IMR-90 (cell line): ENCODE results near the gene TRAF6. TPM values are rescaled to one million over a fixed set of nuclear protein-coding genes. Genes with fewer than 3 reads are reported as not detected.

Experiments used
- ATAC-seq: fragments of 200-7000 bp; cut with Tn5 transposase; 2 replicates; pipeline ENCODE4 v1.9.1; 2020; ENCODE audit warnings: low read depth, mild to moderate bottlenecking, moderate library complexity
- BruUV-seq: library from RNA; stranded (reverse); fragments of 400-500 nt; replicated peaks from 2 replicates; lab custom pipeline; 2021; lab: Mats Ljungman, UMichigan
- CTCF ChIA-PET: fragments of 300-600 bp; formaldehyde crosslinking; extraction: SDS; loops from one replicate; lab custom pipeline; 2021; ENCODE audit warnings: antibody characterized with exemption; lab: Yijun Ruan, JAX
- POLR2A ChIA-PET: fragments of 300-600 bp; sonication (Branson Sonifier 250); formaldehyde crosslinking; loops from one replicate; lab custom pipeline; 2022; ENCODE audit warnings: antibody characterized with exemption; ENCODE audit not compliant: unreplicated experiment; lab: Charles Lee
- DNase-seq: peaks from one replicate; pipeline ENCODE4 v3.0.0; 2013
- H2AFZ ChIP-seq: replicated peaks from 2 replicates; pipeline ENCODE3; 2013; ENCODE audit warnings: low read length, mild to moderate bottlenecking; ENCODE audit not compliant: poor library complexity
- H2AK5ac ChIP-seq: 2 replicates; pipeline ENCODE4 v1.6.1; 2013; ENCODE audit warnings: low read depth, low read length, inconsistent platforms
- H2AK9ac ChIP-seq: replicated peaks from 2 replicates; pipeline ENCODE3; 2013; ENCODE audit warnings: mild to moderate bottlenecking, low read depth, low read length, moderate library complexity; ENCODE audit not compliant: poor library complexity
- H2BK120ac ChIP-seq: 2 replicates; pipeline ENCODE4 v1.6.1; 2013; ENCODE audit warnings: low read depth, low read length, inconsistent platforms
- H2BK15ac ChIP-seq: 3 replicates; pipeline ENCODE4 v1.6.1; 2013; ENCODE audit warnings: low read depth, low read length, inconsistent platforms
- H2BK20ac ChIP-seq: 2 replicates; pipeline ENCODE4 v1.6.1; 2013; ENCODE audit warnings: low read depth, mild to moderate bottlenecking, inconsistent platforms, low read length, moderate library complexity
- H2BK5ac ChIP-seq: 2 replicates; pipeline ENCODE4 v1.6.1; 2013; ENCODE audit warnings: mild to moderate bottlenecking, low read depth, low read length, inconsistent platforms; ENCODE audit not compliant: poor library complexity, severe bottlenecking
- H3K14ac ChIP-seq: replicated peaks from 2 replicates; pipeline ENCODE4 v1.6.1; 2013; ENCODE audit warnings: low read depth, low read length, inconsistent platforms
- H3K18ac ChIP-seq: 2 replicates; pipeline ENCODE4 v1.6.1; 2013; ENCODE audit warnings: low read depth, low read length, control low read depth
- H3K23ac ChIP-seq: 2 replicates; pipeline ENCODE4 v1.6.1; 2013; ENCODE audit warnings: low read depth, low read length, inconsistent platforms
- H3K27ac ChIP-seq: 2 replicates; pipeline ENCODE4 v1.5.1; 2013; ENCODE audit warnings: mild to moderate bottlenecking, control low read depth, low read length; ENCODE audit not compliant: insufficient read depth
- H3K27me3 ChIP-seq: 2 replicates; pipeline ENCODE4 v1.6.1; 2013; ENCODE audit warnings: low read length; ENCODE audit not compliant: control insufficient read depth, insufficient read depth
- H3K36me3 ChIP-seq: 2 replicates; pipeline ENCODE4 v1.6.1; 2013; ENCODE audit warnings: low read length, mixed read lengths; ENCODE audit not compliant: control insufficient read depth, insufficient read depth
- H3K4ac ChIP-seq: 2 replicates; pipeline ENCODE4 v1.6.1; 2013; ENCODE audit warnings: low read depth, low read length, inconsistent platforms
- H3K4me1 ChIP-seq: 2 replicates; pipeline ENCODE4 v1.6.1; 2013; ENCODE audit warnings: low read length, mixed read lengths; ENCODE audit not compliant: control insufficient read depth, insufficient read depth
- H3K4me2 ChIP-seq: 2 replicates; pipeline ENCODE4 v1.6.1; 2013; ENCODE audit warnings: low read depth, mild to moderate bottlenecking, control low read depth, low read length, moderate library complexity
- H3K4me3 ChIP-seq: 2 replicates; pipeline ENCODE4 v1.5.1; 2013; ENCODE audit warnings: low read depth, mild to moderate bottlenecking, control low read depth, low read length, moderate library complexity; ENCODE audit not compliant: insufficient read depth
- H3K56ac ChIP-seq: 2 replicates; pipeline ENCODE4 v1.6.1; 2013; ENCODE audit warnings: low read length, inconsistent platforms; ENCODE audit not compliant: insufficient read depth; ENCODE audit errors: extremely low read depth
- H3K79me1 ChIP-seq, 2 experiments: 2 replicates each; pipeline ENCODE4 v1.6.1; 2013; ENCODE audit warnings: low read length in 2 of 2, inconsistent platforms in 1 of 2, low read depth in 1 of 2
- H3K9ac ChIP-seq: 2 replicates; pipeline ENCODE4 v1.6.1; 2013; ENCODE audit warnings: low read depth, low read length, control low read depth
- H3K9me1 ChIP-seq: 2 replicates; pipeline ENCODE4 v1.6.1; 2013; ENCODE audit warnings: low read length, inconsistent platforms; ENCODE audit not compliant: insufficient read depth
- H3K9me3 ChIP-seq: 2 replicates; pipeline ENCODE4 v1.6.1; 2013; ENCODE audit warnings: low read length; ENCODE audit not compliant: control insufficient read depth, insufficient read depth
- H4K20me1 ChIP-seq: 2 replicates; pipeline ENCODE4 v1.6.1; 2013; ENCODE audit warnings: low read length, inconsistent platforms; ENCODE audit not compliant: insufficient read depth
- H4K5ac ChIP-seq: 2 replicates; pipeline ENCODE4 v1.6.1; 2013; ENCODE audit warnings: mild to moderate bottlenecking, low read depth, low read length, control low read depth
- H4K8ac ChIP-seq, 2 experiments: 2 replicates each; pipeline ENCODE4 v1.6.1; 2013; ENCODE audit warnings: low read depth in 2 of 2, low read length in 2 of 2, control low read depth in 1 of 2, inconsistent platforms in 1 of 2
- H4K91ac ChIP-seq: 2 replicates; pipeline ENCODE4 v1.6.1; 2013; ENCODE audit warnings: low read depth, low read length, inconsistent platforms; ENCODE audit not compliant: insufficient read depth
- CHD1 ChIP-seq: IDR thresholded peaks from 2 replicates; pipeline ENCODE4 v1.6.1; 2012; ENCODE audit warnings: low read depth, low read length, improper control_type of control experiment
- WGBS, 2 experiments: methylation state at CpG; one replicate each; pipeline versions ENCODE4 v1.1.5 to v1.1.7; 2013; ENCODE audit warnings: missing lambda C conversion rate in 2 of 2; ENCODE audit not compliant: insufficient read length in 1 of 2; ENCODE audit errors: extremely low coverage in 2 of 2; 5-methylcytosine and 5-hydroxymethylcytosine counted together
- dilution Hi-C: fragments of 300-500 bp; cut with HindIII; formaldehyde crosslinking; loops from one replicate; pipeline ENCODE4 v1.14.3; 2018; ENCODE audit warnings: low sequenced_read_pairs; ENCODE audit not compliant: unreplicated experiment
- in situ Hi-C: fragments of 300-500 bp; cut with MboI; formaldehyde crosslinking; loops from 3 replicates; pipeline ENCODE4 v1.14.3; 2019; ENCODE audit warnings: low sequenced_read_pairs, inconsistent platforms, mixed read lengths
- intact Hi-C: fragments of 100-400 bp; cut with micrococcal nuclease; formaldehyde crosslinking; loops from 2 replicates; pipeline ENCODE4 v1.10.0; 2022
- polyA plus RNA-seq, 3 experiments: library from polyadenylated mRNA; depleted of rRNA; stranded (reverse); fragments of >200 nt; gene quantifications; 2 replicates each; pipeline ENCODE4 v1.2.3, GENCODE V29; 2012; ENCODE audit warnings: low replicate concordance in 1 of 3
- total RNA-seq: library from RNA; depleted of rRNA; stranded (reverse); fragments of >200 nt; gene quantifications from 2 replicates; pipeline ENCODE4 v1.2.3, GENCODE V29; 2012

The TRAF6 gene
- total and polyA plus RNA-seq, 2 of the 4 experiments (the other 2 are of a cell fraction): 6.0 to 17.6 TPM

- Histone ChIP-seq H3K9me3 (0 out of 2 replicates have a peak, but pooled peaks cover 2% of the 10 kb centered on the region), H4K5ac (no peak overlapping the region), H4K20me1 (peaks cover 11% of the 10 kb centered on the region), H2AFZ (no peak overlapping the region), H3K79me1 (peaks cover 0 to 16% of the 10 kb centered on the region in 2 experiments; a peak in 2 of 4 replicates), H3K9me1 (no peaks in the 10 kb centered on the region), H2BK20ac (no peak overlapping the region), H2BK5ac (no peak overlapping the region), H3K36me3 (no peaks in the 10 kb centered on the region), H2AK9ac (no peak overlapping the region), H2BK15ac (no peak overlapping the region), H4K8ac (no peak overlapping the region), H3K23ac (no peak overlapping the region), H2AK5ac (no peak overlapping the region), H3K18ac (no peak overlapping the region), H3K27ac (no peak overlapping the region), H3K4me2 (no peak overlapping the region), H3K27me3 (peaks cover 2% of the 10 kb centered on the region; the same call in 1 of the 2 replicates), H3K56ac (no peak overlapping the region), H3K4me3 (no peak overlapping the region), H3K4me1 (no peaks in the 10 kb centered on the region), H3K4ac (no peak overlapping the region), H4K91ac (no peak overlapping the region), H3K9ac (no peak overlapping the region), H3K14ac (no peak overlapping the region), H2BK120ac (no peak overlapping the region)
- CTCF ChIA-PET: no interaction called here
- BruUV-seq: no TSS peak
- POLR2A ChIA-PET: no interaction called here
- TF ChIP-seq CHD1: no peak
- dilution Hi-C loops (no loop called here), intact Hi-C loops (no loop called here), in situ Hi-C loops (no loop called here)
- DNase-seq: no peak
- WGBS, 2 experiments: no CpG with 5 or more reads among the region's 2 CpGs
- no peak for ATAC-seq
Observed at GRCh38 chr11:36513965-36514364, 3.9 kb upstream of the TRAF6 start.
